Measurements from ENCODE around the gene RPTN. TPM values are rescaled to one million over a fixed set of nuclear protein-coding genes. Genes with fewer than 3 reads are reported as not detected.

RPTN gene
- total RNA-seq, 1 experiment from 2014 or later = not detected

DNA sequence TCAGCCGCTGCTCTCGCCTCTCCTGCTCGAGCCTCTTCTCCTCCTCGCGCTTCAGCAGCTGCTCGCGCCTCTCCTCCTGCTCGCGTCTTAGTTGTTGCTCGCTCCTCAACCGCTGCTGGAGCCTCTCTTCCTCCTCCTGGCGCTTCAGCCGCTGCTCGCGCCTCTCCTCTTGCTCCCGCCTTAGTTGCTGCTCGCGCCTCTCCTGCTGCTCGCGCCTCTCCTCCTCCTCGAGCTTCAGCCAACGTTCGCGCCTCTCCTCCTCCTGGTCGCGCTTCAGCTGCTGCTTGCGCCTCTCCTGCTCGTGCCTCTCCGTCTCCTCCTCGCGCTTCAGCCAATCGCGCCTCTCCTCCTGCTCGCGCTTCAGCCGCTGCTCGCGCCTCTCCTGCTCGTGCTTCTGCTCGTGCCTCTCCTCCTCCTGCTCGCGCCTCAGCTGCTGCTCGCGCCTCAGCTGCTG lies 47.5 kb downstream of the RPTN start:
- DNase-seq (ENCODE audit: low spot score) = no peak

DNA sequence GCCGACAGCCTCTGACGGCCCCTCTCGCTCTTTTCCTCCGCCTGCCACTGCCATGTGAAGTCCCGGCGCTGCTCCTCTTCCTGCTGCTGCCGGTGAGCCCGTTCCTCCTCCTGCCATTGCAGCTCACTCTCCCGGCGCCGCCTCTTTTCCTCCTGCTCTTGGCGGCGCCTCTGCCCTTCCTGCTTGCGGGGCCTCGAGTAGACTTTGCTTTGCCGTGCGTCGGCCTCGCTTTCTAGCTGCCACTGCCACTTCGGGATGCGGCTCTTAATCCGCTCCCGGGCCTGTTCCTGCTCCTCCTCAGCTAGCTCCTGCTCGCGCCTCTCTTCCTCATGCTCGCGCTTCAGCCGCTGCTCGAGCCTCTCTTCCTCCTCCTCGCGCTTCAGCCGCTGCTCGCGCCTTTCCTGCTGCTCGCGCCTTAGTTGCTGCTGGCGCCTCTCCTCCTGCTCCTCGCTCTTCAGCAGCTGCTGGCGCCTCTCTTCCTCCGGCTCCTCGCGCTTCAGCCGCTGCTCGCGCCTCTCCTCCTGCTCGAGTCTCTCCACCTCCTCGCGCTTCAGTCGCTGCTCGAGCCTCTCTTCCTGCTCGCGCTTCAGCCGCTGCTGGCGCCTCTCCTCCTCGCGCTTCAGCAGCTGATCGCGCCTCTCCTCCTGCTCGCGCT lies 48.0 kb downstream of the RPTN start:
- DNase-seq (ENCODE audit: low spot score) = peak; percentile 14

DNA sequence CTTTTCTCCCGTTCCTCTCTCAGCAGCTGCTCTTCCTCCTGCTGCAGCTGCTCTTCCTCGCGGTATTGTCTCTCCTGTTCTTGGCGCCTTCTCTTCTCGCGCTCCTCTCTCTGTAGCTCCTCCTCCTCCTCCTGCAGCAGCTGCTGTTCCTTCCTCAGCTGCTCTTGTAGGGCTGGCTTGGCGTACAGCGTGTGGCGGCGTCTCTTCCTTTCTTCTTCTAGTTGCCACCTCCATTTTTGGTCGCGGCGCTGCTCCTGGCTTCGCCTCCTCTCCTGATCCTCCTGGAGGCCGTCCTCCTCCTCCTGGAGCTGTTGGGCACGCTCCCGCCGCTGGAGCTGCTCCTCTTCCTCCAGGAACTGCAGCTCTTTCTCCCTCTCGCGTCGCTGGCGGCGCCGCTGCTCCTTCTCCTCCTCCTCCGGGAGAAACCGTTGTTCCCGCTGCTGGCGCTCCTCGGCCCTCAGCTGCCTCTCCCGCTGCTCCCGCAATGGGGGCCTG lies 48.6 kb downstream of the RPTN start:
- peak; percentile 58 for DNase-seq (ENCODE audit: low spot score)

DNA sequence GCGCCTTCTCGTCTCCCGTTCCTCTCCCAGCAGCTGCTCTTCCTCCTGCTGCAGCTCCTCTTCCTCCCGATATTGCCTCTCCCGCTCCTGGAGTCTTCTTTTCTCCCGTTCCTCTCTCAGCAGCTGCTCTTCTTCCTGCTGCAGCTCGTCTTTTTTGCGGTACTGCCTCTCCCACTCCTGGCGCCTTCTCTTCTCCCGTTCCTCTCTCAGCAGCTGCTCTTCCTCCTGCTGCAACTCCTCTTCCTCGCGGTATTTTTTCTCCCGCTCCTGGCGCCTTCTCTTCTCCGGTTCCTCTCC lies 49.1 kb downstream of the RPTN start:
- DNase-seq (ENCODE audit: low spot score) = no peak

DNA sequence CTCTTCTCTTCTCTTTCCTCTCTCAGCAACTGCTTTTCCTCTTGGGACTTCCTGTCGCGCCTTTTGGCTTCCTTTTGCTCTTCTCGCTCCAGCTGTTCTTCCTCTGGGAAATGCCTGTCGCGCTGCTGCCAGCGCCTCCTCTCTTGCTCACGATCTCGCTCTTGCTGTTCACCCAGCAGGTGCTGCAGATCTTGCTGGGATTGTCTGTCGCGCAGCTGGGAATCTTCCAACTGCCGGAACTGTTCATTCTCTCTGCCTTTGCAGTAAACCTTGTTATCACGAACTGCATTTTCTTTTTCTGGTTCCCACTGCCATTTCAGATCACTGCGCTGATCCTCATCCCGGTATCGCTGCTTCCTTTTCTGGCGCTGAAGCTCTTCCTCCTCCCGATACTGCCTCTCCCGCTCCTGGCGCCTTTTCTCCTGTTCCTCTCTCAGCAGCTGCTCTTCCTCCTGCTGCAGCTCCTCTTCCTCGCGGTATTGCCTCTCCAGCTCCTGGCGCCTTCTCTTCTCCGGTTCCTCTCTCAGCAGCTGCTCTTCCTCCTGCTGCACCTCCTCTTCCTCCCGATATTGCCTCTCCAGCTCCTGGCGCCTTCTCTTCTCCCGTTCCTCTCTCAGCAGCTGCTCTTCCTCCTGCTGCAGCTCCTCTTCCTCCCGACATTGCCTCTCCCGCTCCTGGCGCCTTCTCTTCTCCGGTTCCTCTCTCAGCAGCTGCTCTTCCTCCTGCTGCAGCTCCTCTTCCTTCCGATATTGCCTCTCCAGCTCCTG lies 49.6 kb downstream of the RPTN start:
- no peak for DNase-seq (ENCODE audit: low spot score)

DNA sequence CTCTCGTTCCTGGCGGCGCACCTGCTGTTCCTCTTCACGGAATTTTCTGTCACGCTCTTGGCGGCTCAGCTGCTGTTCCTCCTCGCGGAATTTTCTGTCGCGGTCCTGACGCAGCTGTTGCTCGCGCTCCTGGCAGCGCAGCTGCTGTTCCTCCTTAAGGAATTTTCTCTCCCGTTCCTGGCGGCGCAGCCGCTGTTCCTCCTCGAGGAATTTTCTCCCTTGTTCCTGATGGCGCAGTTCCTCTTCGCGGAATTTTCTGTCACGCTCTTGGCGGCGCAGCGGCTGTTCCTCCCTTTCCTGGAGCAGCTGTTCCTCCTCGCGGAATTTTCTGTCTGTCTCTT lies 50.2 kb downstream of the RPTN start:
- DNase-seq (ENCODE audit: low spot score) = no peak

DNA sequence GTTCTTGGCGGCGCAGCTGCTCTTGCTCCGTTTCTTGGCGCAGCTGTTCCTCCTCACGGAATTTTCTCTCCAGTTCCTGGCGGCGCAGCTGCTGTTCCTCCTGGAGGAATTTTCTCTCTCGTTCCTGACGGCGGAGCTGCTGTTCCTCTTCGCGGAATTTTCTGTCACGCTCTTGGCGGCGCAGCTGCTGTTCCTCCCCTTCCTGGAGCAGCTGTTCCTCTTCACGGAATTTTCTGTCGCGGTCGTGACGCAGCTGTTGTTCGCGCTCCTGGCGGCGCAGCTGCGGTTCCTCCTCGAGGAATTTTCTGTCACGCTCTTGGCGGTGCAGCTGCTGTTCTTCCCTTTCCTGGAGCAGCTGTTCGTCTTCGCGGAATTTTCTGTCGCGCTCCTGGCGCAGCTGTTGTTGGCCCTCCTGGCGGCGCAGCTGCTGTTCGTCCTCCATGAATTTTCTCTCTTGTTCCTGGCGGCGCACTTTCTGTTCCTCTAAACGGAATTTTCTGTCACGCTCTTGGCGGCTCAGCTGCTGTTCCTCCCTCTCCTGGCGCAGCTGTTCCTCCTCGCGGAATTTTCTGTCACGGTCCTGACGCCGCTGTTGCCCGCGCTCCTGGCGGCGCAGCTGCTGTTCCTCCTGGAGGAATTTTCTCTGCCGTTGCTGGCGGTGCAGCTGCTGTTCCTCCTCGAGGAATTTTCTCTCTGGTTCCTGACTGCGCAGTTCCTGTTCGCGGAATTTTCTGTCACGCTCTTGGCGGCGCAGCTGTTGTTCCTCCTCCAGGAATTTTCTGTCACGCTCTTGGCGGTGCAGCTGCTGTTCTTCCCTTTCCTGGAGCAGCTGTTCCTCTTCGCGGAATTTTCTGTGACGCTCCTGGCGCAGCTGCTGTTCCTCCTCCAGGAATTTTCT lies 50.8 kb downstream of the RPTN start:
- DNase-seq (ENCODE audit: low spot score) = no peak

DNA sequence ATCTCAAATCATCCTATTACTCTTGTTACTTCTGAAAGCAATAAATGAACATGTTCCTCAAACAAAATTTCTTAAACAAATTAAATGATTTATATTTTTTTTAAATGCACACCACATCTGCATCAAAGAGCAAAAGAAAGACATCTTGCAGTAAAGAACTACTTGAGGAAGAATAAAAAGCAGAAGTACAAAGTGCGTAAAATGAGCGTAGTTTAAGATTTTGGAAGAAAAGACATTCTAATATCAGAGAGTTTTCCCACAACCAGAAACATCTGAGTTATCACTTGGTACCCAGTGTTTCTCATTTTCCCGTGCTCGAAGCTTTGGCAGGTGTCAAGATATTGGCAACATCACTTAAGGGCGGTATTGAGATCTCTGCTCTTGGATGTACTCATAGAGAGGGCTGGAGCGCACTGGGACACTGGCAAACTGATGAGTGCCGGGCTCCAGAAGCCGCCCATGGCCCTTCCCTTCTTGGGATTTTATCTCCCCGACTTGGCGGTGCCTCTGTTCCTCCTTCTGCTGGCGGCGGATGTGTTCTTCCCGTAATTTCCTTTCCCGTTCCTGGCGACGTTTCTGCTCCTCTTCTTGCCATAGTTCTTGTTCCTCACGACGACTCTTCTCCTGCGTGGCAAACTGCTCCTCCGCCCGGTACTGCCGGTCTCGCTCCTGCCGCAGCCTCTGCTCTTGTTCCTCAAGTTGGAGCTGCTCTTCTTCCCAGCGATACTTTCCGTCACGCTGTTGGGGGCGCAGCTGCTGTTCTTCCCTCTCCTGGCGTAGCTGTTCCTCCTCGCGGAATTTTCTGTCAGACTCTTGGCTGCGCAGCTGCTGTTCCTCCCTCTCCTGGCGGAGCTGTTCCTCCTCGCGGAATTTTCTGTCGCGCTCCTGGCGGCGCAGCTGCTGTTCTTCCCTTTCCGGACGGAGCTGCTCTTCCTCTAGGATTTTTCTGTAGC lies 51.7 kb downstream of the RPTN start:
- DNase-seq (ENCODE audit: low spot score) = no peak

DNA sequence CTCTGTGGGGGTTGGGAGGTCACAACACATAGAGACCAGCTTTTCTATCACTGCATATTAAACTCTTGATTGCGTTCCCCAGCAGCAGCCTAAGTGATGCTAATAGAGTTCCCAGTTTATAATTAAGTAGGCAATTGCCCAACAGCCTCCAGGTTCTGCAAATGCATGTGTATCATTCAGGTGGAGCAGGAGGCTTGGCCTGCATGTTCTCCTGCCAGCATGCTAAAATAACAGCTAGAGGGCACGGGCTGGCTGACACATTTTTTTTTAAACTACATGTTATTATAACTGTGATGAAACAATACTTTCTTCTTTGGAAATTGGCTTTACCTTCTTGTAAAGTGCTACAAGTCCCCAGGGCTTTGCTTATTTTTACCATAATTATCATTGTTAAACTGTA lies 54.2 kb downstream of the RPTN start:
- DNase-seq (ENCODE audit: low spot score) = no peak

Other genes with a start within 250 kb of the RPTN start
- gene THEM4, start 249.7 kb downstream of the RPTN start, total RNA-seq (2014; rRNA removed; shearing (Covaris generic)) = 9.3 and 11.3 TPM in 2 replicates
- gene S100A10, start 165.4 kb downstream of the RPTN start, total RNA-seq (2014; rRNA removed; shearing (Covaris generic)) = 58.6 and 87.8 TPM in 2 replicates
- 377 and 488 TPM in 2 replicates for gene S100A11, start 122.2 kb downstream of the RPTN start, total RNA-seq (2014; rRNA removed; shearing (Covaris generic))
- gene TCHHL1, start 70.2 kb downstream of the RPTN start, total RNA-seq (2014; rRNA removed; shearing (Covaris generic)) = not detected in 2 replicates
- gene TCHH, start 43.8 kb downstream of the RPTN start, total RNA-seq (2014; rRNA removed; shearing (Covaris generic)) = not detected in 2 replicates
- not detected in 2 replicates for gene HRNR, start 65.0 kb upstream of the RPTN start, total RNA-seq (2014; rRNA removed; shearing (Covaris generic))
- gene FLG, start 166.0 kb upstream of the RPTN start, total RNA-seq (2014; rRNA removed; shearing (Covaris generic)) = 0.10 and 0.35 TPM in 2 replicates
- gene FLG2, start 200.8 kb upstream of the RPTN start, total RNA-seq (2014; rRNA removed; shearing (Covaris generic)) = not detected in 2 replicates

Data from H4 (cell line).